GM21717 (cell line): ENCODE data around the gene CHD2.
"Not testable (repeated sequence)": the region's sequence is repeated elsewhere in the genome, so short reads cannot be mapped to it uniquely, and the experiment has no call there.

Source experiments
- ATAC-seq: cut with Tn5 transposase; IDR thresholded peaks from one replicate; pipeline ENCODE4 v1.9.1; 2021; ENCODE audit warnings: mild to moderate bottlenecking, moderate library complexity; ENCODE audit not compliant: unreplicated experiment

CHD2 gene

DNA sequence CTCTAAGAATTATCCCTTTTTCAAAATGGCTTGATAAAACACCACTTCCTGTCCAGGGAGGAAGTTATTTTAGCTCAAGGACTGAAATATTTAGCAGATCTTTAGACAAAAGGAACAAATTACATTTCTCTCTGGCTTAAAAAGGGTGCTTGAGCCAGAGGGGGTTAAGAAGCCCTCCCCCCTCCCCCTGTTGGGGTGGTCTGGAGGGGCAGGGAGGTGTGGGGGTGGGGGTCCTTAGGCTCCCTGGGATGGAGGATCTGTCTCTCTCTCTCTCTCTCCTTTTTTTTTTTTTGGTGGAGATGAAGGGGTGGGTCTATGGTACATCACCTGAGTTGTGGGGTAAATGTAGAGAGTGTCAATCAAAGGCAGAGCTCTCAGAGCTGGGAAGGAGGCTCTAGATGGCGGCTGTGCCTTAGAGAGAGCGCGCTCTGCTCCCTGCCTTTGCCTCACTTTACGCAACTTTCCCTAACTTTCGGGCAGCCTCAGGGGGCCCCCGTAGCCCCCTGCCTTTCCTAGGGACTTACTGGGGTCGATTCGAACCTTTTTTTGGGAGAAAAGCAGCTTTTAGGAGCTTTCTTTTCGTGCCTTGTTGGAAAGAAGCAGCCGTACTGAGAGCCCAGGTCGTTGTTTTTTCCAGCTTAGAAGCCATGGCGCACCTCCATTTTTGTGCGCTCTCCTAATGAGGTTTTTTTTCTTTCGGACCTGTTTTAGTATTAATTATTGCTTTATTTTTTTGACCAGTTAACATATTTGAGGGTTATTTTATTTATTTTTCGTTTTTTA is at the start of gene CHD2:
Gene CHD2, plus strand, starts transcription at position 377 of the 783 bp plus-strand sequence. CDS start 914 bp downstream, outside the sequence.
- peak; percentile 69 for ATAC-seq

DNA sequence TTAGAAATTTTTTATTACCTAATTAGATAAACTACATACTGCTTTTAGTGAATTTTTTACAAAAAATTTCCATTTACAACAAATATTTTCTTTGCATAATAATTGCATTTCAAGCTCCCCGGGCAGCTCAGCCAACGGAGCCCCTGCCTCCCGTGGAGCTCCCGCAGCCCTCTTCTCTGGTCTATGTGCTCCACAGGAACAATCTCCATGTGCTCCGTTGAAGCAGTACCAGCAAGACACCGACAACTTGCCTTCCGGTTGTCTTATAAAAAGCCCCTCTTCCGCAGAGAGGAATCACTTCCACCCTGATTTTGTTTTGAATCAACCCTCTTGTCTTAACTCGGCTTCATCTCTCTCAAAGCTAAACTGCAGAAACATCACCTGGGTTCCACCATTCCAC is 46.9 kb upstream of the CHD2 start:
- no peak for ATAC-seq

DNA sequence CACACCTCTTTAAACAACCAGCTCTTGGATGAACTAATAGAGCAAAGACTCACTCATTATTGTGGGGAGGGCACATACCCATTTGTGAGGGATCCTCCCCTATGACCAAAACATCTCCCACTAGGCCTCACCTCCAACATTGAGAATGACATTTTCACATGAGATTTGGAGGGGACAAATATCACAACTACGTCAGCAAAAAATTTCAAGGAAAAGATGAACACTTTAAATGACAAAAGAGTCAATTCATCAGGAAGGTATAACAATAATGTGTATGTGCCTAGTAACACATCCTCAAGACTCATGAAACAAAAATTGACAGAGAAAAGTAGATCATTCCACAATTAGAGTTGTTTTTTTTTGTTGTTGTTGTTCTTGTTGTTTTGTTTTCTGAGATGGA is 38.4 kb upstream of the CHD2 start:
- no peak for ATAC-seq

DNA sequence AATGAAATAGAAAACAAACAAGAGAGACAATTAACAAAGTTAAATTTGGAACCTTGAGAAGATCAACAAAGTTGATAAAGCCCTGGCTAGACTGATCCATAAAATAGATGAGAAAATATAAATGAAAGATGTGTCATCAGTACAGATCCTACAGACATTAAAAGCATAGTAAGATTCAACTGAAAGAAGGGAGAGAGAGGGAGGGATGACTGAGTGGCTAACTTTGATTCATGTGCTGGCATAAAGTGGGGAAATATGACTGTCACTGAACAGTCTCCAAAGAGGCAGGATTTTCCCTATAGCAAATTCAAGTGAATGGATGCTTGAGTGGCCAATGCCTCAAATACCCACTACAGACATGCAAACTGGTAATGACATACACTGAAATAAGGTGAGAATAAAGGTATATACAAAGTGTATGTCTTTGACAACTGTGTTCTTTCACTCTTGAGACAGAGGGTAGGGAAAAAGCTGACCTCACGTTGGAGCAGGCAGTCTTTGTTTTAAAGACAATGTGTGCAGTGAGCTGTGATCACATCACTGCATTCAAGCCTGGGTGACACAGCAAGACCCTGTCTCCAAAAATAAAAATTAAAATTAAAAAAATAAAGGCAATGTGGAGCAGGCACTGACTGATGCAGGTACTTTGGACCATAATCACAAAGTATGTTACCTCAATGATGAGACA is 35.9 kb upstream of the CHD2 start:
- no peak for ATAC-seq

DNA sequence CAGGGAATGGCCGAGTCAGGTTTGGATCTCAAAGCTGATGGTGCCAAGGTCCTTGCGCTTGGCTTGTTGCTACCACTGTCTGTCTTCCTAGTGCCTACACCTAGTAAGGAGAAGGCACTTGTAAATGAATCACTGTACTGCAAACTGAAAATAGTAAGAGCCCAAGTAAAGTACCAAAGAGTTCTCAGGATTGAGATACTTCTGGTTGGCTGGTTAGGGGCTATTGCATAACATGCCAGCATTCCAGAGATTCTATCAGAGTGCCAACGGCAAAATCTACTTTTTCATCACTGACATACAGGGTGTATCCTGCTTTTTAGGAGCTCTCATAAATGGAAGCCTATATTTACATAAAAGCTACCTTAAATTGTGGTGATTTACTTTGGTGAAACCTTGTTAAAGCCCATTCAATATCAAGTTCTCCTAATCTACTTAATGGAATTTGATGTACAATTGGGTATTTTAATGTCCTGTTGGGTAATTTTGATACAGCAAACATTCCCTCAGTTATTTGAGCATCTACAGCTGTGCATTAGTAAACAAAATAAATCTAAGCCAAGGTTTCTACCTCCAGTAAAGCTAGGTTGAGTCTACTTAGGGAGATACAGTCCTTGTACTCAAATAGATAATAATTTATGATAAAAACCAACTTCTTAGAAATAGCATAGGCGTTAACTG is 30.7 kb upstream of the CHD2 start:
- no peak for ATAC-seq

DNA sequence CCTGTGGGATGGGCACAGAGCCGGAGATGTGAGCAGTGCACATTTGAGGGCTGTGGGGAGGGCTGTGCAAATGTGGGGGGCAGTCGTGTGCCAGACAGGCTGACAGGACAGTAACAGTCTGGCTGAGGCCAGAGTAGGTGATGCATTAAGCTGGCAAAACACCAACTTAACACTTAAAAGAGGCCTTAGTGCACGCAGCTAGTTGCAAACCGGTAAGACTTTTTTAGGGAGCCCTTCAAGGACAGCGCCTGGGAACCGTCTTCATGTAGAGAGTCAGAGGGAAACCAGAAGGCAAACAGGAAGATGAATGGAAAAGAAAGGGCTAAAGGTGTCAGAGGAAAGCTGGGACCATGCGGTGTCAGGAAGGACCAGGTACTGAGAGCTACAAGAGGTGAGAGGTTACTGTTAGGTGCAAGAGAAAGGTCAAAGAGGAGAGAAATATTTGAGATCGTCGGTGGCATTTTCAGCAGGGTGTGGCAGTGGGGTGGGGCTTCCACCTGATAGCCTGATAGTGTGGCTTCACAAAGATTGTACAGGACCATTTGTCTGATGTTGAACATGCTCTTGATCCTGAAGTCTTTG is 30.0 kb upstream of the CHD2 start:
- no peak for ATAC-seq

DNA sequence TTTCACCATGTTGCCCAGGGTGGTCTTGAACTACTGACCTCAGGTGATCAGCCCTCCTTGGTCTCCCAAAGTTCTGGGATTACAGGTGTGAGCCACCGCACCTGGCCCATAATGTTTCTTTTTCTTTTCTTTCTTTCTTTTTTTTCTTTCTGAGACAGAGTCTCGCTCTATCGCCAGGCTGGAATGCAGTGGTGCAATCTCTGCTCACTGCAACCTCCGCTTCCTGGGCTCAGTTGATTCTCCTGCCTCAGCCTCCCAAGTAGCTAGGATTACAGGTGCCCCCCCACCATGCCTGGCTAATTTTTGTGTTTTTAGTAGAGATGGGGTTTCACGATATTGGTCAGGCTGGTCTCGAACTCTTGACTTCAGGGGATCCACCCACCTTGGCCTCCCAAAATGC is 27.2 kb upstream of the CHD2 start:
- not testable (repeated sequence) for ATAC-seq

DNA sequence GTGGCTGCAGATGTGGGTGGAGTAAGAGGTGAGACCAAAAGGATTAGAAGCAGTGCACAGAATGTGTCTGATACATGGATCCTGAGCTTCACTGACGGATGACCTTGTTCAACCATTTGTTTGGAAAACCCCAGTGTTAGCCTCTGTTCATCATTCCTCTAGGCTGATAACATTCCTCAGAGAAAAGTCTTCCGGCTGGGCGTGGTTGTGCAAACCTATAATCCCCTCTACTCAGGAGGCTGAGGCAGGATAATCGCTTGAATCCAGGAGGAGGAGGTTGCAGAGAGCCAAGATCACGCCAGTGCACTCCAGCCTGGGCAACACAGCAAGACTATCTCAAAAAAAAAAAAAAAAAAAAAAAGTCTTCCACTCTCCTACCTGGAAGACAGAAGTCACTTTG is 23.1 kb upstream of the CHD2 start:
- no peak for ATAC-seq

DNA sequence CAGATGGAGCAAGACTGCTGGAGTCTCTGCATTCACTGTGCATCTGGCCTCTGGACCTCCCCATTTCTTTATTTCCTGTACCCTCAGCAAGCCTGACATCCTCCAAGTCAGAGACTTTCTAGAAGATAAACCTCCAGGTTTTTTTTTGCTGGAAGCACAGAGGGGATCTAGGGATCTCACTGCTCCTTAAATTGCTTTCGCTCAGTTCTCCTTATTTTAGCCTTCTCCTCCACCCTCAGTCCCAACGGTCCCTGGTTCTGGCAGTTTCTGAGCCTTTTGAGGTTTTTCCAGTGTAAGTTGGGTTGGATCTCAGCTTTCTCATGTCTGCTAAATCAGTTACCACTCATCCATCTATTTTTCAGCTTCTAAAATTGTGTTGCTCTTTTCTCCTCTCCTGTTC is 22.7 kb upstream of the CHD2 start:
- ATAC-seq = no peak

DNA sequence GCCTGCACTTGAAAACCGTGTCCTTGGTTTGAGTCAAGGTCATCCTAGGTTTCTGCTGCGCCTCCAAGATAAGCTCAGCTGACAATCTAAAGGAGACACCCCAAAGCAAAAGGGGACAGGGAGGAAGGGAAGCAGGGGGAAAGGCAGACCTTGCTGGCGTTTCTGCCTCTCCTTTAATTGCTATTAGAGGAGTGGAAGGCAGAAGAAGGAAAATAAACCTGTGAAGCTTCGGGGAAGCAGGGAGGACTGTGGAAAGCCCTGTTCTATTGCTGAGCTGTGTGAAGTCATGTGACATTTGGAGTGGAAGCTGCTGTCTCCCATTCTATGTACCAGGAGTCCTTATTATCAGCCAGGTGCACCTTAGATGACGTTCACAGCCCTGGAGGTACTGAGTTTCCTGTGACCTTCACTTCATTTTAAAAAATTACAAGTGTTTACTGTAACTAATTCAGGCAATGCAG is 21.5 kb upstream of the CHD2 start:
- no peak for ATAC-seq

DNA sequence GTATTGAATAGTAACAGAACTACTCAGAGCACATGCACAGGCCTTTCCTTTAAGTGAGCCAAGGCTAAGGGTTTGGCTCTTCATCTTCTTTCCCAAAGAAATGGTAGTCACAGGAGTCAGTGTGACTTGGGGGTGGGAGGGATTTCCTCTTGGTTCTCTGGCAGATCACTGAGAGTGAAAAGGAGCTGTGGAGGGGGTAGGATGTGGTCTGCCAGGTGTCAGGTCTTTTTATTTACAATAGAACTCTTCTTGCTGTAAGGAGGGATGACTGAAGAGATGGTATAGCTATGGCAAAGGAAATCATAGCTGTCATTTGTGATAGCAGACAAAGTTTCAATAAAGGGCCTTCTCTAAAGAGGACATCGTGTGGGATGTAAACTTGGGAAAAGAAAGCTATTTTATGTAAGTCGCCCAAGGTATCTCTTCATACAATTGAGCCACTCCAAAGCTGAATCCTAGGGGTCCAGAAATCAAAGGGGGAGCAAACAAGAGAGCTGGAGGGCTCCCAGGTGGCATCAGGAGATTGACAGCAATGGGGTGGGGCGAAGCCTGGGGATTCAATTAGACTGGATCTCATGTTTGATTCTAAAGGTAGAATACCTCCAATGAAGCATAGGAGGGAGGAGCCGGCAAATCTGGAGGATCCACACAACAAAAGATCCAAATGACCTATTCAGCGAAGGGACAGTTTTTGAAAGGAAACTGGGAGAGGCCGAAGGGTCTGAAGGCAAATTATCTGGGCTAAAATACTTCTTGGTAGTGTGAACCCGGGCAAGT is 20.0 kb upstream of the CHD2 start:
- no peak for ATAC-seq

DNA sequence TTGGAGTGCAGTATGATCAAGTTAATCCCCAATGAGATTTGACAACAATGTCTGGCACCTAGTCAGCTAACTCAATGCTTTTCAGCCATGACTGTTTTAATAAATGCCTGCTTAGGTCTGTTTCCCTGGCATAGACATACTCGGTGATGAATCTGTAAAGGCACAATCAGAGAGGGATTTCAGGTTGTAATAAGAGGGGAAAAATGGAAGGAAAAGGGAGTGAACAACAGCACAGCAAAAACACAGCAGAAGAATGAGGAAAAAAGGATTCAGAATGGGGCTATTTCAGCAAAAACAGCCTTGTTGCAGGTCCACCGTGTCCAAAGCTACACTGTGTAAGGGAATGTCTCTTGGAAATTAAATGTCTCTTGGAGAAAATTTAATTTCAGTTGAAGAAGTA is 19.3 kb upstream of the CHD2 start:
- ATAC-seq = no peak

DNA sequence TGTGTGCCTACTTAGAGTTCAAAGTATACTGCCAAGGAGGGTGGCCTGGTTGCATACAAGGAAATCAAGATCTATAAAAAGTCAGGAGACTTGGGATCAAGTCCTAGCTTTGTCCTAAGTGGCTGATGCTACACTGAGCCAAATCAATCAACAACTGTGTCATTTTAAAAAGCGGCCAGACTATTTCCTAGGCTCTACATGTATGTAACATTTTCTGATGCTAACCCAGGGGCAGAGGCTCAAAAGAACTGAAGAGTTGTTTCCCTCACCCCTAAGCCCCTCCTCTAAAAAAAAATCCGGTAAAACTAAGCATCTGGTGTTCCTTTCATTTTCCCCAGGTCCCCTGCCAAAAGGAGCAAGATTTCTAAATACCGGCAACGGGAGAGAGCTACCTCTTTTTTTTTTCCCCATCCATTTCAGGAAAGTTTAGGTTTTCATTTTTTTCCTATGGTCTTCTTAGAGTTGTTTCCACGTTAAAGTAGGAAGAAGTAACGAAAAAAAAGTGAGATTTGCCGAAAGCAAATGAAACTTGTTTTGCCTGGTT is 18.8 kb upstream of the CHD2 start:
- no peak for ATAC-seq

DNA sequence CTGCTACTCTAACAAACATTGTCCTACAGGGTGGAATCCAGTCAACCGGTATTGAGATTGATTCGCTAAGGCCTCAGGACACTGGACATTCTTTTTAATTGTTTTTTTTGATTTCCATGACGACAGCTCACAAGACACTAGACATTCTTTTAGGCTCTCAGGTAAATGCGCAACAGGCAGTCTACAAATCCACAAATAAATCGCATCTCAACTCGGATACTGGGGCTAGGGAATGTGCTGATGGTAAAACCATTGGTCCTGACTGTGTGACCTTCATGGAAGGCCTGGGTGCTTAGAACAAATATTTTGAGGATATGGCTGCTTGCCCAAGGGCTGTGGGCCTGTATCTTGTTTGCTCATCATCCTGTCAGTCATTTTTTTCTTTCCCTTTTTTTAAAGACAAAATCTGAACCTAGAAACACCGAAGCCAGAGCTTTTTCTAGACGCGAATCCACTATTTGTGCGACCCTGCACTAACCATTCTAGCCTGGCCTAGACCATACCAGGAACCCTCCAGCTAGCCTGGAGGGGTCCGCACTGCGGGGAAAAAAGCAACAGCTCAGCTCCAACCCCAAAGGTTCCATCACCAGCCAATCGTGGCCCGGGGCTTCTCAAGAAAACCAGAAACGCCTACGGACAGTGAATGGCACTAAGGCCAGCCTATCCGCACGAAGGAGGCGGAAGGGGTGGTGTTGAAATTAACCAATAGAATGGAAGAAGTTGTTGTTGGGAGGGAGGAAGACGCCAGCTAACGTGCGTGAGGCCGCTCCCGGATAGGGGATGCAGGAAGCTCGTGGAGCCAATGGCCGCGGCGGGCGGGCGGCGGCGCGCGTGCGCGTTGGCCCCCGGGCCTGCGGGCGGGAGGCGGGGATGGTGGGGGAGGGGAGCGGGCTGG is 18.1 kb upstream of the CHD2 start:
- ATAC-seq = peak; percentile 95

DNA sequence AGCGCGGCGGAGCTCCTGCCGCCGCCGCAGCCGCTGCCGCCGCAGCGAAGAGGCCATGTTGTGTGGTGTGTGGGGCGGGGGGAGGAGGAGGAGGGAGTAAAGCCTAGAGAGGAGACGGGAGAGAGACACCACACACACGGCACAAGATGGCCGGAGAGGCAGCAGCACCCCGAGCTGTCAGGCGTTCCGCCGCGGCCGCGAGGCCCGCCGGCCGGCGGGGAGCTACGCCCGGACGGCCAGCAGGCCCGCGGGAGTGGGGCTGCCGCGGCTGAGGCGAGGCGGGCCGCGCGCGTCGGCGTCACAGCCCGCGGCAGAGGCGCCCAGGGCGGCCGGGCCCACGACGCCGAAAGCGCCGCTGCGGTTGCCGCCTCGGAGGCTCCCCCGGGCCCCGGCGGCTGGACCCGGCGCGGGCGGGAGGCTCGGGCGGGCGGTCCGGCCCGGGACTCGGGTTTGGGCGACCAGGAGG is 17.4 kb upstream of the CHD2 start:
- ATAC-seq = peak; percentile 55

DNA sequence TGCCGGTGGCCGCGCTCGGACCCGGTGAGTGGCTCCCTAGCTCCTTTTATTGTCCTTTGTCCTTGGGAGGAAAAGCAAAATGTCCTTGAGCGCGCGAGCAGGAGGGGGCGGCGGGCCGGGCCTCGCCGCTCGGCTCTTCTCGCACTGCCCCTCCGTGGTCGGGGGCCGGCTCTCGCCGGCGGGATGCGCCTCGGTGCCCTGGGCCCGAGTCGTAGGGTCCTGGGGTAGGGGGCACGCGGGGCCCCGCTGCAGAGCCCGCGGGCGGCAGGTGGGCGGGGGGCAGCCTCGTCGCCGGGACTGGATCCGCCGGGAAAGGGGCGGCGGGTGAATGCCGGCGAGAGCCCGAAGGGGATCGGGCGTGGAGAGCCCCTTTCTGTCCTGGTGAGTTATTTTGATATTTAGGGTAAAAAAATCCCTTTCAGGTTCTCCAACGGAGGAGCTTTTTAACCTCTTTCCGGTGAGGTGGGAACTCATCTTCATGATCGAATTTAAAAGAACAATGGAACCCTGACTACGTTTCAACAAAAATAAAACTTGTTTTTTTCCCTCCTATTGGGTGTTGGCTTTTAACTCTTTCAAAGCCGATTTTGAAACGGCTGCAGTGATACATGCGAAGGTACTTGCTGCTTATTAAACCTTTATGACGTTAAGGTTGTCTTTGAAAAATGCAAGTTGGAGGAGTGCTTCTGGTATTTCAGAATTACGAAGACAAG is 16.8 kb upstream of the CHD2 start:
- ATAC-seq = peak; percentile 9

DNA sequence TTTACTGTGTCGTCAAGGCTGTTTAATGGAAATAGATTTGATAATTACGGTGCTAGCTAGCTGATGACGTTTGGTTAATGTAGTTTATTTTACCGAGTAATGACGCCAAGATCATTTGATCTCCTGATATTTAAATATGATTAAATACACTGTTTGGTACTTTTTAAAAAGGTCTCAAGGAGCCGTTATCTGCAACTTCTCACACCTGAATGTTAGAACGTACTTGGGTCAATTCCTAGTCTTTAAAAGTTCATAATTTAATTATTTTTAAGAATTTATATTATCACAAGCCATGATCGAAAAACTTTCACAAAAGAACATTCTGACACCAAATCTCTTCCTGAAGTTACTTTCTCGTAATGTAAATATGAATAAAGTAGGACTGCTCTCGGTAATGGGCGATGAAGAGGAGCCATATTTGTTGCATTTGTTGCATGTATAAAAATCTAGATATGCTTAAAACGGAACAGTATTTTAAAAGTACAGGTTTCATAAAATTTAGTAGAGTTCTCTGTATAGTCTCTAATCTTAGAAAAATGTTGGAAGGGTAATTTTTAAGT is 16.2 kb upstream of the CHD2 start:
- no peak for ATAC-seq
